Measurements from ENCODE around the gene ZCCHC7.

- TF ChIP-seq HNF4G (IDR thresholded peaks at IDR 0.05) (no peak), CTCF (IDR thresholded peaks at IDR 0.05; ENCODE audit: low read depth, low read length, missing input control) (no peak)
Measured at GRCh38 chr9:37215381-37215780, 95.0 kb downstream of the ZCCHC7 start.
